Psoas muscle (tissue), 8 donors: ENCODE measurements around the gene IFNK. TPM values are rescaled to one million over a fixed set of nuclear protein-coding genes. Genes with fewer than 3 reads are reported as not detected.
"Not testable (repeated sequence)": the region's sequence is repeated elsewhere in the genome, so short reads cannot be mapped to it uniquely, and the experiment has no call there.

Experiments used
- ATAC-seq, 4 donors: fragments of 200-7000 bp; cut with Tn5 transposase; one replicate each; pipeline ENCODE4 v1.9.1; 2020; ENCODE audit warnings: moderate library complexity in 3 of 4, mild to moderate bottlenecking in 2 of 4
- DNase-seq, 2 donors: peaks; one replicate each; pipeline ENCODE4 v3.0.0-alpha.2; 2020
- H3K27ac ChIP-seq: fragments of 200-600 bp; one replicate; pipeline ENCODE4 v1.8.0; 2022
- H3K27me3 ChIP-seq, 3 donors: fragments of 200-600 bp in 1 of 3; one replicate each; pipeline versions ENCODE4 v1.6.1 to v1.8.0; 2013 to 2022; ENCODE audit warnings: low read length in 2 of 3, mild to moderate bottlenecking in 2 of 3, moderate library complexity in 1 of 3; ENCODE audit not compliant: insufficient read depth in 3 of 3
- H3K36me3 ChIP-seq, 2 donors: fragments of 200-600 bp in 1 of 2; one replicate each; pipeline versions ENCODE4 v1.6.1 to v1.8.0; 2013 to 2022; ENCODE audit warnings: low read depth in 1 of 2, mild to moderate bottlenecking in 1 of 2, moderate library complexity in 1 of 2; ENCODE audit not compliant: insufficient read depth in 1 of 2
- H3K4me1 ChIP-seq: fragments of 200-600 bp; one replicate; pipeline ENCODE4 v1.8.0; 2022
- H3K4me3 ChIP-seq: fragments of 200-600 bp; one replicate; pipeline ENCODE4 v1.8.0; 2022; ENCODE audit warnings: mild to moderate bottlenecking
- H3K9me3 ChIP-seq: fragments of 200-600 bp; one replicate; pipeline ENCODE4 v1.8.0; 2022
- CTCF ChIP-seq: fragments of 200-600 bp; IDR thresholded peaks from one replicate; pipeline ENCODE4 v1.8.0; 2022; ENCODE audit warnings: antibody characterized with exemption
- WGBS, 3 donors: extraction: QIAGEN DNeasy Blood & Tissue Kit; methylation state at CpG; one replicate each; pipeline versions ENCODE4 v1.1.6 to v1.1.7; 2013; 5-methylcytosine and 5-hydroxymethylcytosine counted together
- intact Hi-C, 2 donors: fragments of 100-400 bp; cut with DNase I; formaldehyde crosslinking; loops; one replicate each; pipeline versions ENCODE4 v1.11.0 to v1.14.2; 2022
- polyA plus RNA-seq, 3 donors: library from polyadenylated mRNA; stranded (reverse); fragments of 200-250 nt; gene quantifications; one replicate each; pipeline ENCODE4 v1.2.3, GENCODE V29; 2013
- total RNA-seq, 4 donors: library from RNA; stranded (reverse); fragmentation: NEBNext Ultra II Directional in 2 of 4; extraction: Animal tissue kit (Norgen Biotek cat#: 25700) in 2 of 4; gene quantifications; one replicate each; pipeline versions ENCODE4 v1.2.1 to v1.2.4, GENCODE V29; 2021 to 2023
- donor health status: healthy with polysubstance abuse.
- donor health status: DM: no; HTN: no; CAD: no; lungs with moderate emphysema.
- donor health status: Bipolar disorder and iron deficiency.
- donor health status: healthy.
- donor health status: DM: yes; HTN: yes; CAD: no.
- donor health status: DM: no; HTN: no; CAD: no.
- donor health status: DM: no; HTN: no; CAD: no.
- donor health status: DM: yes; HTN: yes; CAD: no.

IFNK gene
- total and polyA plus RNA-seq, 7 donors = not detected

- H3K36me3 ChIP-seq = no peaks in the 10 kb centered on the region
- H3K27ac ChIP-seq = no peak overlapping the region
- DNase-seq (no peak), ATAC-seq (no peak)
- no peak for TF ChIP-seq CTCF
- no peaks in the 10 kb centered on the region for H3K4me1 ChIP-seq
- WGBS, 3 donors = 56 to 61% (median 61%) methylated on average over 3 of the region's 3 CpGs
- intact Hi-C loops = no loop called here
- H3K9me3 ChIP-seq = no peaks in the 10 kb centered on the region
- H3K4me3 ChIP-seq = no peak overlapping the region
- no peaks in the 10 kb centered on the region for H3K27me3 ChIP-seq
Observed at GRCh38 chr9:27496135-27496504, 28.0 kb upstream of the IFNK start.

DNA sequence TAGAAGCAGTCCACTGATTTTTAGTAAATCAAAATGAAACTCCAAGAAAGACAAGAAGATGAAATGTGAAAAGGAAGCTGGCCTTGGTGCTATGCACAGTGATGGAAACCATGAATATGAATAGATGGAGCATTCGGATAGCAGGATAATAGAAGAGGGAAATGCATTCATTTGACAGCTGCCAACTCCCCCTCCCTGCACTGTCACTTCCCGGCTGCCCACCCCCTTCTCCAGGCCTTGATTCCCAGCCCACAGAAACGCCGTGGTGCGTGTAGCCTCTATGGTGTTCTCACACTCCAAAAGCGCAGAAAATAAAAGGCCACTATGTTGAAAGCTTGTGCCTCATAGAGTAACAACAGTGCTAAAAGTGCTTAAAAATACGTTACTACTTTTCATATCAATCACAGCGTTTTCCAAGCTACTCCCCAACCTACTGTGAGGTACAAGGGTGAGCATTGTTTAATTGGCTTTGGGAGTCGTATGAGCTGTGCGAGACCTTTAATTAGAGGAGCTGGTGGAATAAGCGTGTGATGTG, 26.1 kb upstream of the IFNK start:
- WGBS, 3 donors = 69 to 73% (median 73%) methylated on average over 11 of the region's 11 CpGs

DNA sequence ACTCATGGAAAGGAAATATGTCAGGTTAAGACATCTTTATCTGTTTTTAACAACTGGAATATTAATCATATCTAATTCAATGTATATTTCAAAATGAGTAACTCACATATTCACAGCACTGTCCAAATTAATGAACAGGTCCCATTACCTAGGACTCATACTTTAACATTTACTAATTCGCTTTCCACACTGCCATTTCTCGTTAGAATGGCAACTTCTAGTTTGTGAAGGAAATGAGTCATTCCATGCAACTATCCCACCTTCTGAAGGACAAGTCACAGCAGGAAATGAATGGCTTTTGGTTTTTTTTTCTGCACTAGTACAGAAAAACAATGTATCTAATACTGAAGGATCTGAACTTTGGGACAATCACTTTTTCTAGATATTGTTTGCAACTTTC, 24.6 kb upstream of the IFNK start:
- WGBS, 3 donors = 52 to 67% (median 61%) methylated on average over 2 of the region's 2 CpGs
- ATAC-seq = no peak
- no peak overlapping the region for H3K27ac ChIP-seq

More for the DNA sequence above, 26.1 kb upstream of the IFNK start:
- no peaks in the 10 kb centered on the region for H3K36me3 ChIP-seq
- no peaks in the 10 kb centered on the region for H3K4me1 ChIP-seq
- H3K4me3 ChIP-seq = no peak overlapping the region
- H3K9me3 ChIP-seq = no peaks in the 10 kb centered on the region
- DNase-seq (no peak), ATAC-seq (no peak)
- no peak for TF ChIP-seq CTCF
- intact Hi-C loops = no loop called here
- no peak overlapping the region for H3K27ac ChIP-seq
- no peaks in the 10 kb centered on the region for H3K27me3 ChIP-seq

GRCh38 chr9:27500902-27501301, 23.2 kb upstream of the IFNK start:
- 89 to 98% (median 96%) methylated on average over 3 of the region's 3 CpGs for WGBS, 3 donors
- ATAC-seq, H3K36me3 ChIP-seq, intact Hi-C loops, H3K4me3 ChIP-seq, H3K27ac ChIP-seq, DNase-seq, H3K4me1 ChIP-seq, H3K9me3 ChIP-seq, H3K27me3 ChIP-seq: not testable (repeated sequence)

More for the DNA sequence above, 24.6 kb upstream of the IFNK start:
- TF ChIP-seq CTCF = no peak
- Histone ChIP-seq H3K27me3 (no peaks in the 10 kb centered on the region), H3K4me1 (no peaks in the 10 kb centered on the region), H3K9me3 (no peaks in the 10 kb centered on the region), H3K36me3 (no peaks in the 10 kb centered on the region), H3K4me3 (no peak overlapping the region)
- intact Hi-C loops = no loop called here
- no peak for DNase-seq

DNA sequence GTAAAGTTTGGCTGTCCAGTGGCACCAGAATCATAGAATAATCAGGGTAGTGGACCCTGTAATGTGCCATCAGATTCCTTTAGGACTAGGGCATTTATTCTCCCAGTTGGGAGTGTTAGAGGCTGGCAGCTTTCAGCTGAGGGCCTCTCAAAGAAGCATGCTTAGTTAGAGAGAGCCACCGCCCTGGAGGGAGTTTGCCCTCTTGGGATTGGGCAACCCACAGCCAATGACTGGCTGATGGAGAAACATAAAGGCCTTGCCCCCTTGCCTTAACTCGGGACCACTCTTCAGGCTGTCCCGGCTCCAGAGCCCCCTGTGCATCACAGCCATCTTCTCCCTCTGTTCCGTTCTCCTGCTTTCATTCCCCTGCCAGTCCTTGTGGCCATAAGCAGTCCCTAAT, 20.5 kb upstream of the IFNK start:
- no peak overlapping the region for H3K27ac ChIP-seq
- no peaks in the 10 kb centered on the region for H3K27me3 ChIP-seq
- intact Hi-C loops = no loop called here
- WGBS, 3 donors = 86 to 94% (median 90%) methylated on average over 4 of the region's 4 CpGs
- DNase-seq (no peak), ATAC-seq (no peak)
- H3K4me3 ChIP-seq = no peak overlapping the region
- H3K9me3 ChIP-seq = no peaks in the 10 kb centered on the region
- H3K36me3 ChIP-seq = no peaks in the 10 kb centered on the region
- no peaks in the 10 kb centered on the region for H3K4me1 ChIP-seq
- TF ChIP-seq CTCF = no peak
